Astrocyte (in vitro differentiated cells and primary cell): ENCODE measurements around the gene HSPA9. TPM values are rescaled to one million over a fixed set of nuclear protein-coding genes. Genes with fewer than 3 reads are reported as not detected.

Experiments used
- DNase-seq: peaks from one replicate; pipeline ENCODE4 v3.0.0-alpha.2; 2010; ENCODE audit warnings: low read depth
- FAIRE-seq: peaks from 2 replicates; lab custom pipeline; 2011; peaks lifted over from hg19 to GRCh38; lab: Jason Lieb, UNC
- H2AFZ ChIP-seq: 2 replicates; pipeline ENCODE4 v1.6.0; 2012; ENCODE audit warnings: low read depth, low read length, inconsistent platforms
- H3K27ac ChIP-seq: 2 replicates; pipeline ENCODE4 v1.5.1; 2011; ENCODE audit warnings: low read depth, low read length, inconsistent platforms
- H3K27me3 ChIP-seq: 2 replicates; pipeline ENCODE4 v1.6.0; 2011; ENCODE audit warnings: low read length, inconsistent platforms; ENCODE audit not compliant: insufficient read depth
- H3K36me3 ChIP-seq: 2 replicates; pipeline ENCODE4 v1.5.1; 2011; ENCODE audit warnings: low read length, inconsistent platforms; ENCODE audit not compliant: insufficient read depth
- H3K4me1 ChIP-seq: 2 replicates; pipeline ENCODE4 v1.5.1; 2011; ENCODE audit warnings: low read length, inconsistent platforms; ENCODE audit not compliant: insufficient read depth
- H3K4me2 ChIP-seq: 2 replicates; pipeline ENCODE4 v1.6.0; 2012; ENCODE audit warnings: low read length, inconsistent platforms
- H3K4me3 ChIP-seq: 2 replicates; pipeline ENCODE4 v1.5.1; 2011; ENCODE audit warnings: low read depth, mild to moderate bottlenecking, low read length, inconsistent platforms; ENCODE audit not compliant: insufficient read depth
- H3K79me2 ChIP-seq: 2 replicates; pipeline ENCODE4 v1.6.0; 2012; ENCODE audit warnings: mild to moderate bottlenecking, low read length, inconsistent platforms; ENCODE audit not compliant: insufficient read depth
- H3K9ac ChIP-seq: 2 replicates; pipeline ENCODE4 v1.6.0; 2012; ENCODE audit warnings: mild to moderate bottlenecking, low read length, inconsistent platforms
- H3K9me3 ChIP-seq: 2 replicates; pipeline ENCODE4 v1.5.1; 2012; ENCODE audit warnings: low read depth, mild to moderate bottlenecking, low read length, inconsistent platforms; ENCODE audit not compliant: insufficient read depth
- H4K20me1 ChIP-seq: 2 replicates; pipeline ENCODE4 v1.6.0; 2012; ENCODE audit warnings: low read length, inconsistent platforms; ENCODE audit not compliant: insufficient read depth
- H3K27ac Mint-ChIP-seq: one replicate; pipeline ENCODE4 v1.8.0; 2021; ENCODE audit warnings: mild to moderate bottlenecking, mixed read lengths; ENCODE audit not compliant: unreplicated experiment
- H3K27me3 Mint-ChIP-seq: one replicate; pipeline ENCODE4 v1.8.0; 2021; ENCODE audit warnings: low read depth, mixed read lengths; ENCODE audit not compliant: unreplicated experiment
- H3K36me3 Mint-ChIP-seq: one replicate; pipeline ENCODE4 v1.8.0; 2021; ENCODE audit warnings: low read depth, mixed read lengths; ENCODE audit not compliant: unreplicated experiment
- H3K4me1 Mint-ChIP-seq: one replicate; pipeline ENCODE4 v1.8.0; 2021; ENCODE audit warnings: low read depth, mixed read lengths; ENCODE audit not compliant: unreplicated experiment
- H3K4me3 Mint-ChIP-seq: one replicate; pipeline ENCODE4 v1.8.0; 2021; ENCODE audit warnings: mild to moderate bottlenecking, moderate library complexity, mixed read lengths; ENCODE audit not compliant: unreplicated experiment
- H3K9me3 Mint-ChIP-seq: one replicate; pipeline ENCODE4 v1.8.0; 2021; ENCODE audit warnings: mild to moderate bottlenecking, mixed read lengths; ENCODE audit not compliant: unreplicated experiment
- EZH2 ChIP-seq: IDR thresholded peaks from 2 replicates; pipeline ENCODE4 v1.6.1; 2012; ENCODE audit warnings: mild to moderate bottlenecking, low read length, inconsistent platforms; ENCODE audit not compliant: insufficient read depth
- total RNA-seq: library from RNA; stranded (reverse); gene quantifications from 2 replicates; pipeline ENCODE4 v1.2.1, GENCODE V29; 2021
- TF ChIP-seq, protein P1 (sequence below): IDR thresholded peaks from 2 replicates; pipeline ENCODE4 v1.5.1; 2011; ENCODE audit warnings: low read depth, mild to moderate bottlenecking, inconsistent platforms, low read length, moderate library complexity; ENCODE audit not compliant: insufficient read depth

The HSPA9 gene
- total RNA-seq, 1 donor from 2014 or later = 266 TPM

DNA sequence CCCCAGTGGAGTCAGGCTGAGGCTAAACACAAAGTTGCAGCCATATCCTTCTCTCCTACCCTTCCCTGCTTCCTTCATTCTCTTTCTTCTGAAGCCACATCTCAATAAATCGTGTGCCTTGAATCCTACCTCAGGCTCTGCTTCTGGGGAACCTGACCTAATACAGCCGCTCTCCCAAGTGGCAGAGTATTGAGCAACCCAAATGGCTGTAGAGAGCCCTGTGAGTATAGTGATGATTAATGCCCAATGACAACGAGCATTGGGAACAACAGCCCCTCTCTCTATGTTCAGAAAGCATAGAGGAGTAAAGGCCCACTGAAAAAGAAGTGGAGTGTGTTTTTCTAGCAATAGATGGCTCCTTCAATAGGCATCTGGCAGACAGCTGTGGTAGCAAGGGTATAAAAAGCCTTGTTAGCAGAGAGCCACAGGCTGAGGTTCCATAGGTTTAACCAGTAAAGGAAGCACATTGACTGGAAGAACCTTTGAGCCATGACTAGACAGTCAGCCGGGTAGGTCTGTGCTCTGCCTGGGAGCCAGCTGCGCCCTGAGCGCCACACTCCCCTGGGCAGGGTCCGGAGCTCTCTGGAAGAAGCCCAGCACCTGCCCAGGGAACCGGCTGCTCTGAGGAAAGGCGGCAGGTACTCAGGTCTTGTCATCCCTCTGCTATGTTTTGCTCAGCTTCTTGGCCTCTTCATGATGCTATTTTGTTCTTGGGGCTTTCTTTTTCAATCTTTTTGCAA lies 22.6 kb upstream of the HSPA9 start:
- DNase-seq (no peak), FAIRE-seq (no peak)
- Mint-ChIP-seq H3K9me3 (no peaks in the 10 kb centered on the region), H3K27ac (no peak overlapping the region), H3K27me3 (peaks cover 18% of the 10 kb centered on the region), H3K36me3 (no peaks in the 10 kb centered on the region), H3K4me3 (no peak overlapping the region), H3K4me1 (peaks cover 8% of the 10 kb centered on the region)
- H3K79me2 ChIP-seq = no peaks in the 10 kb centered on the region
- TF ChIP-seq, protein P1, sequence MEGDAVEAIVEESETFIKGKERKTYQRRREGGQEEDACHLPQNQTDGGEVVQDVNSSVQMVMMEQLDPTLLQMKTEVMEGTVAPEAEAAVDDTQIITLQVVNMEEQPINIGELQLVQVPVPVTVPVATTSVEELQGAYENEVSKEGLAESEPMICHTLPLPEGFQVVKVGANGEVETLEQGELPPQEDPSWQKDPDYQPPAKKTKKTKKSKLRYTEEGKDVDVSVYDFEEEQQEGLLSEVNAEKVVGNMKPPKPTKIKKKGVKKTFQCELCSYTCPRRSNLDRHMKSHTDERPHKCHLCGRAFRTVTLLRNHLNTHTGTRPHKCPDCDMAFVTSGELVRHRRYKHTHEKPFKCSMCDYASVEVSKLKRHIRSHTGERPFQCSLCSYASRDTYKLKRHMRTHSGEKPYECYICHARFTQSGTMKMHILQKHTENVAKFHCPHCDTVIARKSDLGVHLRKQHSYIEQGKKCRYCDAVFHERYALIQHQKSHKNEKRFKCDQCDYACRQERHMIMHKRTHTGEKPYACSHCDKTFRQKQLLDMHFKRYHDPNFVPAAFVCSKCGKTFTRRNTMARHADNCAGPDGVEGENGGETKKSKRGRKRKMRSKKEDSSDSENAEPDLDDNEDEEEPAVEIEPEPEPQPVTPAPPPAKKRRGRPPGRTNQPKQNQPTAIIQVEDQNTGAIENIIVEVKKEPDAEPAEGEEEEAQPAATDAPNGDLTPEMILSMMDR = no peak
- TF ChIP-seq EZH2 = no peak
- H4K20me1 ChIP-seq = no peaks in the 10 kb centered on the region
- H3K9ac ChIP-seq = no peak overlapping the region
- H3K27me3 ChIP-seq = peaks cover 18% of the 10 kb centered on the region
- H3K9me3 ChIP-seq = no peaks in the 10 kb centered on the region
- H3K27ac ChIP-seq = no peak overlapping the region
- H3K4me1 ChIP-seq = no peaks in the 10 kb centered on the region
- H3K4me2 ChIP-seq = no peak overlapping the region
- no peaks in the 10 kb centered on the region for H3K36me3 ChIP-seq
- no peak overlapping the region for H3K4me3 ChIP-seq
- H2AFZ ChIP-seq = no peak overlapping the region

DNA sequence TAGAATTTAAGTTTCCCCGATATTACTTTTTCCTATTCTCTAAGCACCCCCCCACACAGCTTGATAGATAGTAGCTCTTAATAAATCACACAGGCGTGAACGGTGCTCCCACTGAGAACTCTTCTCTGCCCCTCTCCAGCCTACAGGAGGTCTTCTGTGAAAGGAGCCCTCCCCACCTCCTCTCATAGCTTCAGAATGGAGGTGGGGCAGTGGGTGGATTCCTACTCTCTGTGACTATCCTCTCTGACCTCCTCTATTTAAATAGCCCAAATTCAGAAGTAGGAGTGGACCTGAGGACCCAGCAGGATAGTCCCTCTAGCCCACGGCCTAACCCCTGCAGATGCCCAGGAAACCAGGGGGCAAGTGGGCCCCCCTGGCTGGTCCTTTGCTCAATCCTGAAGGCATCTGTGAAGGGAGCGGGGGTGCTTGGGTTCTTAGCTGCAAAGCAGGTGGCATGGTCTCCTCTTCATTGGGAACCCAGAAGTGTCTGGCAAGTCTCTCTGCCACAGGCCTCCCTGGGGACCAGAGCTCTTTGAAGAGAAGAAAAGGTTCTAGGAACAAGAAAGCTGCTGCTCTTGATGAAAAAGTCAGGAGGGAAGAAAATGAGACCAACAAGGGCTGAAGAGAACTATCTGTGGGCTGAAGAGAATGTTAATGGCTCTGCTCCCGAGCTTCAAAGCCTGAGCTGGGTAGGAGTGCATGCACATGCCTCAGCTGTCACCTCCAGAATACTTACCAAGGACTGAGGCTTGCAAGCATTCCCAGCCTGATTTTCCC lies 21.1 kb upstream of the HSPA9 start:
- Mint-ChIP-seq H3K27ac (no peak overlapping the region), H3K27me3 (peaks cover 13% of the 10 kb centered on the region), H3K4me1 (peaks cover 1% of the 10 kb centered on the region), H3K4me3 (no peak overlapping the region), H3K9me3 (peaks cover 2% of the 10 kb centered on the region), H3K36me3 (no peaks in the 10 kb centered on the region)
- TF ChIP-seq, protein P1 = no peak
- no peak for TF ChIP-seq EZH2
- peaks cover 6% of the 10 kb centered on the region for H3K27me3 ChIP-seq
- no peaks in the 10 kb centered on the region for H3K79me2 ChIP-seq
- H3K9me3 ChIP-seq = no peaks in the 10 kb centered on the region
- no peaks in the 10 kb centered on the region for H3K4me1 ChIP-seq
- H3K36me3 ChIP-seq = no peaks in the 10 kb centered on the region
- no peak overlapping the region for H3K9ac ChIP-seq
- H3K4me2 ChIP-seq = no peak overlapping the region
- no peak overlapping the region for H2AFZ ChIP-seq
- DNase-seq (no peak), FAIRE-seq (no peak)
- no peak overlapping the region for H3K27ac ChIP-seq
- H3K4me3 ChIP-seq = no peak overlapping the region
- H4K20me1 ChIP-seq = no peaks in the 10 kb centered on the region
